Measurements from ENCODE around the gene KCNC3.

- no peak for TF ChIP-seq CTCF (IDR thresholded peaks at IDR 0.05; ENCODE audit: poor library complexity, severe bottlenecking)
- no peak for TF ChIP-seq RAD21 (conservative IDR thresholded peaks at IDR 0.05)
- no peak for TF ChIP-seq POLR2AphosphoS5 (IDR thresholded peaks at IDR 0.05)
- TF ChIP-seq EZH2 (IDR thresholded peaks at IDR 0.05; ENCODE audit: borderline replicate concordance, insufficient read depth, low read length, poor library complexity, severe bottlenecking) = no peak
- TF ChIP-seq MXI1 (conservative IDR thresholded peaks at IDR 0.05; ENCODE audit: poor library complexity, severe bottlenecking) = no peak
- no peak for TF ChIP-seq REST (IDR thresholded peaks at IDR 0.05; ENCODE audit: borderline replicate concordance)
- TF ChIP-seq EP300 (conservative IDR thresholded peaks at IDR 0.05; ENCODE audit: poor library complexity, severe bottlenecking) = no peak
- no peak for TF ChIP-seq TAF1 (IDR thresholded peaks at IDR 0.05; ENCODE audit: low read depth)
Observed at GRCh38 chr19:50371914-50372475, 42.8 kb upstream of the KCNC3 start.
